Ectodermal cell (in vitro differentiated cells): Measurements from ENCODE around the gene IGSF1.
"Not testable (repeated sequence)": the region's sequence is repeated elsewhere in the genome, so short reads cannot be mapped to it uniquely, and the experiment has no call there.

Experiments used
- H3K27ac ChIP-seq: 2 replicates; pipeline ENCODE4 v1.7.0; 2013; ENCODE audit warnings: mild to moderate bottlenecking, low read depth, low read length; ENCODE audit not compliant: insufficient read depth, poor library complexity, severe bottlenecking
- H3K27me3 ChIP-seq: 2 replicates; pipeline ENCODE4 v1.7.0; 2013; ENCODE audit warnings: mild to moderate bottlenecking, low read length; ENCODE audit not compliant: insufficient read depth, control insufficient read depth, poor library complexity, severe bottlenecking
- H3K36me3 ChIP-seq: one replicate; pipeline ENCODE4 v1.7.0; 2013; ENCODE audit warnings: low read length; ENCODE audit not compliant: control insufficient read depth, insufficient read depth
- H3K4me1 ChIP-seq: one replicate; pipeline ENCODE4 v1.7.0; 2013; ENCODE audit warnings: low read length; ENCODE audit not compliant: control insufficient read depth, insufficient read depth
- H3K4me3 ChIP-seq: 2 replicates; pipeline ENCODE4 v1.7.0; 2013; ENCODE audit warnings: low read depth, low read length, control low read depth; ENCODE audit not compliant: insufficient read depth
- H3K9me3 ChIP-seq: 2 replicates; pipeline ENCODE4 v1.7.0; 2013; ENCODE audit warnings: mild to moderate bottlenecking, low read length, moderate library complexity; ENCODE audit not compliant: control insufficient read depth
- WGBS, 2 experiments: methylation state at CpG; one replicate each; pipeline ENCODE4 v1.1.7; 2013; ENCODE audit warnings: missing lambda C conversion rate in 2 of 2; 5-methylcytosine and 5-hydroxymethylcytosine counted together

Gene IGSF1

GRCh38 chrX:131250984-131251738, 37.9 kb downstream of the IGSF1 start:
- H3K4me3 ChIP-seq, H3K36me3 ChIP-seq, H3K27me3 ChIP-seq, H3K4me1 ChIP-seq, H3K27ac ChIP-seq, H3K9me3 ChIP-seq: not testable (repeated sequence)
- WGBS, 2 experiments, result 81 to 88% methylated on average over 15 to 23 of the region's 36 CpGs

DNA sequence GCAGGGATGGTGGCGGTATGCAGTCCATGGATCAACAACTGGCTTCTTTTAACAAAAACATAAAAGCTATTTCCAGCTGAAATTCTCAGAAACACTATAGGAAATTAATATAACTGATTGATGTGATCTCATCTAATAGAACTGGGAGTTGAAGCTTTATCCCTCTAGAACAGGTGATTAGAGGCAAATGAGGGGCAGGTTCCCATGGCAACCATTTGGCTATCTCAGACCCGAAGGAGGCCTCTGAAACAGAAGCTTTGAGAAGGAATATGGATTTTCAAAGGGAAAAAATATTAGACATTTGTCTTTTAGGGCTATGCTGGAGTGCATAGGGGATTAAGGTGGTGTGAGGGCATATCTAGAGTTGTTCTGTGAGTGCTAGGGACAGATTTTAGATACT, 50.0 kb downstream of the IGSF1 start:
- WGBS, 2 experiments, result 93 to 99% methylated on average over 2 of the region's 2 CpGs
- Histone ChIP-seq H3K4me3 (no peak overlapping the region), H3K27ac (no peak overlapping the region), H3K4me1 (no peaks in the 10 kb centered on the region), H3K27me3 (no peaks in the 10 kb centered on the region), H3K9me3 (no peaks in the 10 kb centered on the region), H3K36me3 (no peaks in the 10 kb centered on the region)

- no peaks in the 10 kb centered on the region for H3K9me3 ChIP-seq
- H3K27me3 ChIP-seq, result no peaks in the 10 kb centered on the region
- H3K4me3 ChIP-seq, result no peak overlapping the region
- no peaks in the 10 kb centered on the region for H3K4me1 ChIP-seq
- H3K36me3 ChIP-seq, result no peaks in the 10 kb centered on the region
- 88 to 94% methylated on average over 1 of the region's 2 CpGs for WGBS, 2 experiments
- H3K27ac ChIP-seq, result no peak overlapping the region
These were observed 51.7 kb downstream of the IGSF1 start for GRCh38 chrX:131237363-131237762.

DNA sequence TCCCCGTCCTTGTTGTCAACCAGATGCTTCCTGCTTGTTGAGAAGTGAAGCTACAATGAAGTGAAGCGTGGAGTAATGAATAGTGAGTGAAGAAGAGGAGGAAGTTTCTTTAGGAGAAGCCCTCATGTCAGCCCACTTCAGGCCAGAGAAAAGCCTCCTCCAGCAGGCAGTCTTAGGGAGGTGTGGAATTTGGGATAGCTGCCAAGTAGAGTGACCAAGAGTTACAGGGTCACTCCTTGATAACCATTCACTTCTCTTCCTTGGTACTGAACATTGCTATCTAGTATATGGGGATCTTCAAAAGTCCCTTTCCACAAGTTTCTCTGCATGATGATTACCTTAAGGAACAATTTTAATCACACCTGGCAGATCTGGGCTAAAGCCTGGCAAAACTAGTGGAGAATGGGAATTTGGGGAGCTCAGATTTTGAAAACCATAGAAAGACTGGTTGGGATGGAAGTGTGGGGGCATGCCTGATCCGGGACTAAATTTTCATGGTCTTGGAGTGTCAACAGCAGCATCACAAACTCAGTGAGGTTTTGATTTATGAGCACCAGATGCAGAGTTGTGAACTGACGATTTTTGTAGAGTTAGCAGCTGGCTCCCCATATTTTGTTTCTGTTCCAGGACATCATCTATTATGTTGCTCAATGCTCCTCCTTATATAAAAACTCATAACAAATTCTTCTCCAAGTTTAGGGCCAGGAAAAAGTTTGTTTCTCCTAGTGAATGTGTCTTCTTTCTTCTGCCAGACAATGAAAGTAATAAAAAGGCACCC, 53.1 kb downstream of the IGSF1 start:
- Histone ChIP-seq H3K36me3 (no peaks in the 10 kb centered on the region), H3K9me3 (no peaks in the 10 kb centered on the region), H3K27ac (no peak overlapping the region), H3K27me3 (no peaks in the 10 kb centered on the region), H3K4me1 (no peaks in the 10 kb centered on the region), H3K4me3 (no peak overlapping the region)
- WGBS, 2 experiments, result 90 to 96% methylated on average over 3 of the region's 4 CpGs

DNA sequence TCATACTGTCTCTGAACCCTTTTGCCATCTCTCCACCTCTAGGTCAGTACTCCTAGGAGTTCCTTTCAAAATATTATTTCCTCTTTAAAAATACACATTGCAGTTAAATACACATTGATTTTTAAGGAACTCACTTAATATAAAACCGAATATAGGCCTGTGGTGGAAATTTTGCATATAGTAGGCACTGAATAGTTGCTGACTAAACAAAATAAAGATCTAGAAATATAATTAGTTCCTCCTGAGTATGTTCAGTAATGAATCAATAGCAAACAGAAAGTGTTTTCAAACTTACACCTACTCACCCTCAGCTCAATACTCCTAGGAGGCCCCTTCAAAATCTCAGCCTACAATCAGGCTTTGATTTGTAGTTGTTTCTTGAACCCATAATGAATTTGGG, 61.5 kb downstream of the IGSF1 start:
- Histone ChIP-seq H3K36me3 (no peaks in the 10 kb centered on the region), H3K4me3 (no peak overlapping the region), H3K27me3 (no peaks in the 10 kb centered on the region), H3K27ac (no peak overlapping the region), H3K9me3 (no peaks in the 10 kb centered on the region), H3K4me1 (no peaks in the 10 kb centered on the region)
- WGBS, 2 experiments, result no CpG with 5 or more reads among the region's 1 CpG

DNA sequence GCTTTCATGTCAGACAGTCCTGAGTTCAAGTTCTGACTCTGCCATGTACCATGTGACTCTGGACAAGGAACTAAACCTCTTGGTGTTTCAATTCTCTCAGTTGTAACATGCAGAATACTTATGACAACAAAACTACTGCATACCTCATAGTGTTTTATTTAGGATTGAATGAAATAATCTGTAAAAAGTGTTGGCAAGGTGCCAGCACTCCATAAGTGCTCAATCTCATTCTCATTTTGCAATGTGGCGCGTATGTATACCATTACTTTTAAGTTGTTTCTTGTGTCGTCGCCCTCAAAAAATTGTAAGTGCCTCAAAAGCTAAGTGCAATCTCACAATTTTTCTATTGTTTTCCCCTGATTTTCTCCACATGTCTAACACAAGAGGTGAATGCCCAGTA, 62.5 kb downstream of the IGSF1 start:
- no peak overlapping the region for H3K4me3 ChIP-seq
- 93 to 94% methylated on average over 4 of the region's 4 CpGs for WGBS, 2 experiments
- no peaks in the 10 kb centered on the region for H3K4me1 ChIP-seq
- H3K9me3 ChIP-seq, result no peaks in the 10 kb centered on the region
- H3K36me3 ChIP-seq, result no peaks in the 10 kb centered on the region
- no peak overlapping the region for H3K27ac ChIP-seq
- no peaks in the 10 kb centered on the region for H3K27me3 ChIP-seq

- Histone ChIP-seq H3K4me3 (no peak overlapping the region), H3K36me3 (no peaks in the 10 kb centered on the region), H3K9me3 (no peaks in the 10 kb centered on the region), H3K27ac (no peak overlapping the region), H3K4me1 (no peaks in the 10 kb centered on the region), H3K27me3 (no peaks in the 10 kb centered on the region)
- 90 to 100% methylated on average over 2 of the region's 2 CpGs for WGBS, 2 experiments
These were observed 64.0 kb downstream of the IGSF1 start for GRCh38 chrX:131225078-131225477.
